HepG2 (cell line): Measurements from ENCODE around the gene TRAPPC10. TPM values are rescaled to one million over a fixed set of nuclear protein-coding genes. Genes with fewer than 3 reads are reported as not detected.

Experiments used
- CCAR2 ChIP-seq: fragments of 200-400 bp; formaldehyde crosslinking; optimal IDR thresholded peaks from 2 replicates; pipeline ENCODE3; 2018; ENCODE audit warnings: low read depth, mild to moderate bottlenecking, low read length, moderate library complexity
- CHD4 ChIP-seq: fragments of 200-600 bp; sonication (generic); IDR thresholded peaks from 2 replicates; pipeline ENCODE4 v1.7.0; 2017; ENCODE audit warnings: mild to moderate bottlenecking, low read length, borderline replicate concordance
- FOXO4 ChIP-seq: sonication (generic); formaldehyde crosslinking; conservative IDR thresholded peaks from 2 replicates; pipeline ENCODE4 v1.8.1; 2023; ENCODE audit warnings: missing genetic modification reagents
- GPBP1L1 ChIP-seq: sonication (generic); formaldehyde crosslinking; IDR thresholded peaks from 2 replicates; pipeline ENCODE4 v1.5.0; 2020; ENCODE audit warnings: mild to moderate bottlenecking, missing genetic modification reagents
- HDAC2 ChIP-seq: sonication (generic); formaldehyde crosslinking; IDR thresholded peaks from 2 replicates; pipeline ENCODE4 v1.4.0; 2020; ENCODE audit warnings: missing genetic modification reagents
- LRRFIP1 ChIP-seq: sonication (generic); formaldehyde crosslinking; conservative IDR thresholded peaks from 2 replicates; pipeline ENCODE4 v1.4.0; 2020; ENCODE audit warnings: missing genetic modification reagents
- MIER2 ChIP-seq: IDR thresholded peaks from 2 replicates; pipeline ENCODE4 v1.6.1; 2016; ENCODE audit warnings: missing biosample characterization, missing genetic modification reagents
- NR1H2 ChIP-seq: sonication (generic); formaldehyde crosslinking; IDR thresholded peaks from 2 replicates; pipeline ENCODE4 v1.8.1; 2022; ENCODE audit warnings: low read depth, missing genetic modification reagents, borderline replicate concordance
- NR2C2 ChIP-seq: sonication (generic); formaldehyde crosslinking; IDR thresholded peaks from 2 replicates; pipeline ENCODE4 v1.4.0; 2020; ENCODE audit warnings: missing genetic modification reagents, mild to moderate bottlenecking, moderate library complexity, borderline replicate concordance
- SOX6 ChIP-seq, 2 experiments: fragments of 450-650 bp in 1 of 2; sonication (generic) in 1 of 2; formaldehyde crosslinking in 1 of 2; IDR thresholded peaks; 2 replicates each; pipeline versions ENCODE4 v1.4.0 to v1.6.1; 2017 to 2020; ENCODE audit warnings: antibody characterized with exemption in 1 of 2, mild to moderate bottlenecking in 1 of 2, missing genetic modification reagents in 1 of 2
- SRSF4 ChIP-seq: fragments of 200-400 bp; formaldehyde crosslinking; IDR thresholded peaks from one replicate; pipeline ENCODE4 v1.6.1; 2018; ENCODE audit warnings: mild to moderate bottlenecking, low read depth, low read length, moderate library complexity; ENCODE audit not compliant: poor library complexity, severe bottlenecking
- UBTF ChIP-seq: sonication (generic); formaldehyde crosslinking; IDR thresholded peaks from 2 replicates; pipeline ENCODE4 v1.4.0; 2020; ENCODE audit warnings: mild to moderate bottlenecking, missing genetic modification reagents
- ZBTB20 ChIP-seq: sonication (generic); formaldehyde crosslinking; IDR thresholded peaks from 2 replicates; pipeline ENCODE4 v1.8.1; 2023; ENCODE audit warnings: missing genetic modification reagents, low read depth, mild to moderate bottlenecking, borderline replicate concordance
- ZBTB42 ChIP-seq: sonication (generic); formaldehyde crosslinking; IDR thresholded peaks from 2 replicates; pipeline ENCODE4 v1.5.0; 2020; ENCODE audit warnings: mild to moderate bottlenecking, missing genetic modification reagents
- ZGPAT ChIP-seq: IDR thresholded peaks from 2 replicates; pipeline ENCODE4 v1.6.1; 2016; ENCODE audit warnings: mild to moderate bottlenecking
- ZNF230 ChIP-seq: sonication (generic); formaldehyde crosslinking; IDR thresholded peaks from 2 replicates; pipeline ENCODE4 v1.4.0; 2020; ENCODE audit warnings: mild to moderate bottlenecking, missing genetic modification reagents
- ZNF234 ChIP-seq: sonication (generic); formaldehyde crosslinking; conservative IDR thresholded peaks from 2 replicates; pipeline ENCODE4 v1.5.1; 2020; ENCODE audit warnings: mild to moderate bottlenecking, missing genetic modification reagents
- ZNF282 ChIP-seq: fragments of 450-650 bp; IDR thresholded peaks from 2 replicates; pipeline ENCODE4 v1.6.1; 2018; ENCODE audit not compliant: partially characterized antibody
- polyA plus RNA-seq, 8 experiments: library from polyadenylated mRNA; depleted of rRNA in 3 of 8; stranded (reverse) in 7 of 8; unstranded in 1 of 8; fragments of >200 nt; fragmentation: Illumina TruSeq in 4 of 8; extraction: Trizol in 4 of 8; gene quantifications; 2 replicates each; pipeline versions ENCODE4 v1.2.1 to v1.2.3, GENCODE V29; 2011 to 2016; ENCODE audit warnings: low read depth in 4 of 8, missing spikeins in 1 of 8, mixed read lengths in 1 of 8; ENCODE audit not compliant: insufficient read depth in 1 of 8
- total RNA-seq, 5 experiments: library from RNA; depleted of rRNA; stranded (reverse); fragments of >200 nt; fragmentation: Illumina TruSeq; extraction: Trizol; gene quantifications; 2 replicates each; pipeline ENCODE4 v1.2.3, GENCODE V29; 2016; ENCODE audit warnings: low read depth in 1 of 5

TRAPPC10 gene
- total and polyA plus RNA-seq, 2 of the 13 experiments (the other 11 are each of a cell fraction or from before 2014, with no cell fraction given), result 10.6 to 16.5 TPM

GRCh38 chr21:44012474-44013379 is 618 bp downstream of the TRAPPC10 start (continued):
- TF ChIP-seq ZNF234 (CRISPR knock-in tag) (0 out of 2 replicates have a peak, but pooled peaks have one; percentile 45), HDAC2 (CRISPR knock-in tag) (peak; percentile 39; the same call in 1 of the 2 replicates), CHD4 (peak; percentile 55; the same call in 1 of the 2 replicates), MIER2 (CRISPR knock-in tag) (no peak), ZBTB42 (no peak), CCAR2 (no peak), SOX6 (IDR thresholded peaks at IDR 0.05) (no peak), SOX6 (CRISPR knock-in tag; IDR thresholded peaks at IDR 0.05) (no peak), UBTF (CRISPR knock-in tag) (peak; percentile 26; the same call in 1 of the 2 replicates), ZBTB20 (CRISPR knock-in tag) (no peak), ZNF282 (no peak), NR1H2 (CRISPR knock-in tag) (no peak), FOXO4 (CRISPR knock-in tag) (no peak), LRRFIP1 (CRISPR knock-in tag) (no peak), SRSF4 (no peak), ZGPAT (CRISPR knock-in tag) (no peak), ZNF230 (CRISPR knock-in tag) (0 out of 2 replicates have a peak, but pooled peaks have one; percentile 20), GPBP1L1 (CRISPR knock-in tag) (no peak), NR2C2 (peak; percentile 96)
